ENCODE results near the gene HAS3.

DNA sequence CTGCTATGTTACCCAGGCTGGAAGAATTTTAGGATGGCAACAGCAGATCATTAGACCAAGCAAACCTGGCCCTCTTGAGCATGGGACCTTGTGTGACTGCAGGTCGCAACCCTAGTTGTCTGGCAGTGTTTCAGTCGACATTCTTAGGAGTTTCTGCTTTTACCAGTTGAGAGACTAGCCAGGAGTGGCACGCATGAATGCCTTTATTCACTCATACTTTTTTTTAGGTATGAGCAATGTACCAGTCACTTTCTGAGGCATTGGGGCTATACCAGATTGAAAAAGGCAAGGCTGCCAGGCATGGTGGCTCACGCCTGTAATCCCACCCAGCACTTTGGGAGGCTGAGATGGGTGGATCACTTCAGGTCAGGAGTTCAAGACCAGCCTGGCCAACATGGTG is 28.2 kb upstream of the HAS3 start:
- TF ChIP-seq, protein P1, sequence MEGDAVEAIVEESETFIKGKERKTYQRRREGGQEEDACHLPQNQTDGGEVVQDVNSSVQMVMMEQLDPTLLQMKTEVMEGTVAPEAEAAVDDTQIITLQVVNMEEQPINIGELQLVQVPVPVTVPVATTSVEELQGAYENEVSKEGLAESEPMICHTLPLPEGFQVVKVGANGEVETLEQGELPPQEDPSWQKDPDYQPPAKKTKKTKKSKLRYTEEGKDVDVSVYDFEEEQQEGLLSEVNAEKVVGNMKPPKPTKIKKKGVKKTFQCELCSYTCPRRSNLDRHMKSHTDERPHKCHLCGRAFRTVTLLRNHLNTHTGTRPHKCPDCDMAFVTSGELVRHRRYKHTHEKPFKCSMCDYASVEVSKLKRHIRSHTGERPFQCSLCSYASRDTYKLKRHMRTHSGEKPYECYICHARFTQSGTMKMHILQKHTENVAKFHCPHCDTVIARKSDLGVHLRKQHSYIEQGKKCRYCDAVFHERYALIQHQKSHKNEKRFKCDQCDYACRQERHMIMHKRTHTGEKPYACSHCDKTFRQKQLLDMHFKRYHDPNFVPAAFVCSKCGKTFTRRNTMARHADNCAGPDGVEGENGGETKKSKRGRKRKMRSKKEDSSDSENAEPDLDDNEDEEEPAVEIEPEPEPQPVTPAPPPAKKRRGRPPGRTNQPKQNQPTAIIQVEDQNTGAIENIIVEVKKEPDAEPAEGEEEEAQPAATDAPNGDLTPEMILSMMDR (IDR thresholded peaks at IDR 0.05) = no peak
- TF ChIP-seq, protein P2, sequence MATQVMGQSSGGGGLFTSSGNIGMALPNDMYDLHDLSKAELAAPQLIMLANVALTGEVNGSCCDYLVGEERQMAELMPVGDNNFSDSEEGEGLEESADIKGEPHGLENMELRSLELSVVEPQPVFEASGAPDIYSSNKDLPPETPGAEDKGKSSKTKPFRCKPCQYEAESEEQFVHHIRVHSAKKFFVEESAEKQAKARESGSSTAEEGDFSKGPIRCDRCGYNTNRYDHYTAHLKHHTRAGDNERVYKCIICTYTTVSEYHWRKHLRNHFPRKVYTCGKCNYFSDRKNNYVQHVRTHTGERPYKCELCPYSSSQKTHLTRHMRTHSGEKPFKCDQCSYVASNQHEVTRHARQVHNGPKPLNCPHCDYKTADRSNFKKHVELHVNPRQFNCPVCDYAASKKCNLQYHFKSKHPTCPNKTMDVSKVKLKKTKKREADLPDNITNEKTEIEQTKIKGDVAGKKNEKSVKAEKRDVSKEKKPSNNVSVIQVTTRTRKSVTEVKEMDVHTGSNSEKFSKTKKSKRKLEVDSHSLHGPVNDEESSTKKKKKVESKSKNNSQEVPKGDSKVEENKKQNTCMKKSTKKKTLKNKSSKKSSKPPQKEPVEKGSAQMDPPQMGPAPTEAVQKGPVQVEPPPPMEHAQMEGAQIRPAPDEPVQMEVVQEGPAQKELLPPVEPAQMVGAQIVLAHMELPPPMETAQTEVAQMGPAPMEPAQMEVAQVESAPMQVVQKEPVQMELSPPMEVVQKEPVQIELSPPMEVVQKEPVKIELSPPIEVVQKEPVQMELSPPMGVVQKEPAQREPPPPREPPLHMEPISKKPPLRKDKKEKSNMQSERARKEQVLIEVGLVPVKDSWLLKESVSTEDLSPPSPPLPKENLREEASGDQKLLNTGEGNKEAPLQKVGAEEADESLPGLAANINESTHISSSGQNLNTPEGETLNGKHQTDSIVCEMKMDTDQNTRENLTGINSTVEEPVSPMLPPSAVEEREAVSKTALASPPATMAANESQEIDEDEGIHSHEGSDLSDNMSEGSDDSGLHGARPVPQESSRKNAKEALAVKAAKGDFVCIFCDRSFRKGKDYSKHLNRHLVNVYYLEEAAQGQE (IDR thresholded peaks at IDR 0.05; ENCODE audit: insufficient read depth in 1 of 2, low read depth in 2 of 2, low read length in 1 of 2) = no peak
